Measurements from ENCODE around the gene ZGPAT. TPM values are rescaled to one million over a fixed set of nuclear protein-coding genes. Genes with fewer than 3 reads are reported as not detected.

ZGPAT gene
- total and polyA plus RNA-seq, 2 of the 13 experiments (the other 11 are each of a cell fraction or from before 2014, with no cell fraction given), result 23.0 to 41.9 TPM

DNA sequence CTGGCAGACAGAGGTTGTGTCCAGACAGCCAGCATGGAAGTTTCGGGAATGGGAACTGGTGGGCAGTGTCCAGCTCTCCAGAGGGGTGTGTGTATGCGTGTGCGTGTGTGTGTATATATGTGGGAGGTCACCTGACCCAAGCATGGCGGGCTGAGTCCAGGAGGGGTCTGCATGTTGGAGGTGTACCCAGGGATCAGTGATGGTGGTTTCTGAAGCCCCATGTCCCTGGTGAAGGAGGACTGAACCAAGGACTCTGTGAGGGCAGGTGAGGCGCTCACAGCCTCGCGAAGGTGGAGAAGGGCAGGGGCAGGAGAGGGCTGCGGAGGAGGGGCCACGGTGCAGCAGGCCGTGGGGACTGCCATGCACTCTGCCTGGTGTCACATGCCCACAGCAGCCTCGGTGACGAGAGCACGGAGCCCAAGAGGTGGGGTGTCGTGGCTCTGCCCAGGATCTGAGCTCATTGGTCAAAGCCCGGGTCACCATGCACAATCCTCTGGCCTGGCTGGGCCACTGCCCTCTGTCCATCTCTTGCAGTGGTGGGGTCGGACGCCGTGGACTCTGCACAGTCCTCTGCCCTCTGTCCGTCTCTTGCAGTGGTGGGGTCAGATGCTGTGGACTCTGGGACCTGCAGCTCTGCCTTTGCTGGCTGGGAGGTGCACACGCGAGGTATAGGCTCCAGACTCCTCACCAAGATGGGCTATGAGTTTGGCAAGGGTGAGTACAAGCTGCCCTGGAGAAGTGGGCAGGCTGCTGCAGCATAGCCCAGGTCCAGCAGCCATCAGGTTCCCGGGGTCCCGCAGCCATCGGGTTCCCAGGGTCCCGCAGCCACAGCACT, 26.5 kb downstream of the ZGPAT start (continued):
- TF ChIP-seq ZNF598 (CRISPR knock-in tag; IDR thresholded peaks at IDR 0.05; ENCODE audit: borderline replicate concordance) (0 out of 2 replicates have a peak, but pooled peaks have one; percentile 48), HHEX (CRISPR knock-in tag; IDR thresholded peaks at IDR 0.05) (0 out of 2 replicates have a peak, but pooled peaks have one; percentile 24), CEBPG (CRISPR knock-in tag; IDR thresholded peaks at IDR 0.05) (no peak), ZBTB4 (CRISPR knock-in tag; IDR thresholded peaks at IDR 0.05; ENCODE audit: borderline replicate concordance) (peak; percentile 95; the same call in 1 of the 2 replicates), ZNF709 (CRISPR knock-in tag; IDR thresholded peaks at IDR 0.05) (peak; percentile 47; the same call in 1 of the 2 replicates), ZNF772 (CRISPR knock-in tag; IDR thresholded peaks at IDR 0.05) (peak; percentile 60; the same call in 1 of the 2 replicates), ZC3H4 (CRISPR knock-in tag; IDR thresholded peaks at IDR 0.05; ENCODE audit: borderline replicate concordance) (no peak), ARNTL (CRISPR knock-in tag; IDR thresholded peaks at IDR 0.05) (0 out of 2 replicates have a peak, but pooled peaks have one; percentile 39), RCOR2 (CRISPR knock-in tag; IDR thresholded peaks at IDR 0.05) (no peak), TIGD3 (CRISPR knock-in tag; IDR thresholded peaks at IDR 0.05; ENCODE audit: borderline replicate concordance) (no peak), ZNF616 (CRISPR knock-in tag; IDR thresholded peaks at IDR 0.05; ENCODE audit: low read depth) (no peak), ZBTB38 (CRISPR knock-in tag; IDR thresholded peaks at IDR 0.05) (peak; percentile 96), SALL1 (CRISPR knock-in tag; IDR thresholded peaks at IDR 0.05) (peak; percentile 83; the same call in 1 of the 2 replicates), ZNF552 (CRISPR knock-in tag; IDR thresholded peaks at IDR 0.05; ENCODE audit: borderline replicate concordance) (0 out of 2 replicates have a peak, but pooled peaks have one; percentile 51), RAD21 (CRISPR knock-in tag; IDR thresholded peaks at IDR 0.05) (0 out of 2 replicates have a peak, but pooled peaks have one; percentile 30), IKZF4 (CRISPR knock-in tag; IDR thresholded peaks at IDR 0.05; ENCODE audit: borderline replicate concordance, low read depth, not compliant biosample characterization) (peak; percentile 16), NCOA5 (CRISPR knock-in tag; IDR thresholded peaks at IDR 0.05) (no peak), FLYWCH1 (CRISPR knock-in tag; IDR thresholded peaks at IDR 0.05) (0 out of 2 replicates have a peak, but pooled peaks have one; percentile 56), SOX6 (IDR thresholded peaks at IDR 0.05) (no peak), SOX6 (CRISPR knock-in tag; IDR thresholded peaks at IDR 0.05) (peak; percentile 30; the same call in 1 of the 2 replicates), NR2F1 (CRISPR knock-in tag; IDR thresholded peaks at IDR 0.05) (peak; percentile 47 to 72; a peak in 3 of 4 replicates), RXRA (CRISPR knock-in tag; IDR thresholded peaks at IDR 0.05) (peak; percentile 68), ZNF432 (CRISPR knock-in tag; IDR thresholded peaks at IDR 0.05; ENCODE audit: borderline replicate concordance) (no peak), ZNF572 (CRISPR knock-in tag; IDR thresholded peaks at IDR 0.05) (peak; percentile 55; the same call in 1 of the 2 replicates), NONO (IDR thresholded peaks at IDR 0.05) (no peak), NONO (CRISPR knock-in tag; conservative IDR thresholded peaks at IDR 0.05) (peak; percentile 84; the same call in 1 of the 2 replicates), ELF1 (CRISPR knock-in tag; IDR thresholded peaks at IDR 0.05) (no peak)
